AG04450 (cell line): ENCODE results near the gene HEY2. TPM values are rescaled to one million over a fixed set of nuclear protein-coding genes. Genes with fewer than 3 reads are reported as not detected.

Source experiments
- CTCF ChIA-PET: fragments of 300-600, 350-600 bp; formaldehyde crosslinking; extraction: SDS; loops from one replicate; lab custom pipeline; 2022; ENCODE audit warnings: antibody characterized with exemption, inconsistent platforms; lab: Charles Lee
- POLR2A ChIA-PET: fragments of 350-600 bp; formaldehyde crosslinking; extraction: SDS; loops from one replicate; lab custom pipeline; 2021; ENCODE audit warnings: antibody characterized with exemption, inconsistent platforms; lab: Yijun Ruan, JAX
- DNase-seq: peaks from one replicate; pipeline ENCODE4 v3.0.0-alpha.2; 2011; ENCODE audit warnings: low read depth, low spot score
- H3K27ac ChIP-seq: one replicate; pipeline ENCODE4 v1.5.1; 2012; ENCODE audit warnings: low read depth, low read length, control low read depth
- H3K27me3 ChIP-seq: one replicate; pipeline ENCODE4 v1.6.0; 2012; ENCODE audit warnings: low read length; ENCODE audit not compliant: control insufficient read depth, insufficient read depth
- H3K4me3 ChIP-seq: 2 replicates; pipeline ENCODE4 v1.5.1; 2011; ENCODE audit warnings: mild to moderate bottlenecking, low read depth, low read length, control low read depth
- H3K9me3 ChIP-seq: 2 replicates; pipeline ENCODE4 v1.5.1; 2012; ENCODE audit warnings: low read length; ENCODE audit not compliant: control insufficient read depth, insufficient read depth
- CTCF ChIP-seq: IDR thresholded peaks from 2 replicates; pipeline ENCODE4 v1.5.1; 2011; ENCODE audit warnings: low read depth, low read length, control low read depth, inconsistent platforms
- polyA plus RNA-seq: library from polyadenylated mRNA; depleted of rRNA; stranded (reverse); fragments of >200 nt; gene quantifications from 2 replicates; pipeline ENCODE4 v1.2.3, GENCODE V29; 2011; rRNA removed

Gene HEY2
- polyA plus RNA-seq, 1 experiment: not detected

- CTCF ChIA-PET: interaction anchor here (0.5 to 1.7 kb wide), 3 partner anchors 61 to 164 kb away, joined by 3 to 5 read pairs (median 4); partner anchors contain the start of gene HINT3
- no peak for TF ChIP-seq CTCF
- POLR2A ChIA-PET: interaction anchor here (0.6 to 1.0 kb wide), 2 partner anchors 20 to 23 kb away, joined by 4 read pairs; partner anchors contain the start of gene NCOA7
Observed at GRCh38 chr6:125810445-125810844, 61.0 kb downstream of the HEY2 start.

More at GRCh38 chr6:125810445-125810844, 61.0 kb downstream of the HEY2 start:
- no peaks in the 10 kb centered on the region for H3K9me3 ChIP-seq
- no peak for DNase-seq
- no peak overlapping the region for H3K4me3 ChIP-seq
- H3K27ac ChIP-seq: no peak overlapping the region
- H3K27me3 ChIP-seq: no peaks in the 10 kb centered on the region

Other genes with a start within 250 kb of the HEY2 start
- gene NCOA7, start 41.3 kb downstream of the HEY2 start, polyA plus RNA-seq: 21.1 and 21.5 TPM in 2 replicates
- gene HINT3, start 207.1 kb downstream of the HEY2 start, polyA plus RNA-seq: 4.0 and 4.5 TPM in 2 replicates
- 18.5 and 27.3 TPM in 2 replicates for gene TRMT11, start 236.9 kb downstream of the HEY2 start, polyA plus RNA-seq